IMR-90 (cell line): ENCODE results near the gene SLC15A1. TPM values are rescaled to one million over a fixed set of nuclear protein-coding genes. Genes with fewer than 3 reads are reported as not detected.

Experiments used
- ATAC-seq: fragments of 200-7000 bp; cut with Tn5 transposase; 2 replicates; pipeline ENCODE4 v1.9.1; 2020; ENCODE audit warnings: low read depth, mild to moderate bottlenecking, moderate library complexity
- BruUV-seq: library from RNA; stranded (reverse); fragments of 400-500 nt; replicated peaks from 2 replicates; lab custom pipeline; 2021; lab: Mats Ljungman, UMichigan
- CTCF ChIA-PET: fragments of 300-600 bp; formaldehyde crosslinking; extraction: SDS; loops from one replicate; lab custom pipeline; 2021; ENCODE audit warnings: antibody characterized with exemption; lab: Yijun Ruan, JAX
- POLR2A ChIA-PET: fragments of 300-600 bp; sonication (Branson Sonifier 250); formaldehyde crosslinking; loops from one replicate; lab custom pipeline; 2022; ENCODE audit warnings: antibody characterized with exemption; ENCODE audit not compliant: unreplicated experiment; lab: Charles Lee
- DNase-seq: peaks from one replicate; pipeline ENCODE4 v3.0.0; 2013
- H2AFZ ChIP-seq: replicated peaks from 2 replicates; pipeline ENCODE3; 2013; ENCODE audit warnings: low read length, mild to moderate bottlenecking; ENCODE audit not compliant: poor library complexity
- H2AK5ac ChIP-seq: 2 replicates; pipeline ENCODE4 v1.6.1; 2013; ENCODE audit warnings: low read depth, low read length, inconsistent platforms
- H2AK9ac ChIP-seq: replicated peaks from 2 replicates; pipeline ENCODE3; 2013; ENCODE audit warnings: mild to moderate bottlenecking, low read depth, low read length, moderate library complexity; ENCODE audit not compliant: poor library complexity
- H2BK120ac ChIP-seq: 2 replicates; pipeline ENCODE4 v1.6.1; 2013; ENCODE audit warnings: low read depth, low read length, inconsistent platforms
- H2BK15ac ChIP-seq: 3 replicates; pipeline ENCODE4 v1.6.1; 2013; ENCODE audit warnings: low read depth, low read length, inconsistent platforms
- H2BK20ac ChIP-seq: 2 replicates; pipeline ENCODE4 v1.6.1; 2013; ENCODE audit warnings: low read depth, mild to moderate bottlenecking, inconsistent platforms, low read length, moderate library complexity
- H2BK5ac ChIP-seq: 2 replicates; pipeline ENCODE4 v1.6.1; 2013; ENCODE audit warnings: mild to moderate bottlenecking, low read depth, low read length, inconsistent platforms; ENCODE audit not compliant: poor library complexity, severe bottlenecking
- H3K14ac ChIP-seq: replicated peaks from 2 replicates; pipeline ENCODE4 v1.6.1; 2013; ENCODE audit warnings: low read depth, low read length, inconsistent platforms
- H3K18ac ChIP-seq: 2 replicates; pipeline ENCODE4 v1.6.1; 2013; ENCODE audit warnings: low read depth, low read length, control low read depth
- H3K23ac ChIP-seq: 2 replicates; pipeline ENCODE4 v1.6.1; 2013; ENCODE audit warnings: low read depth, low read length, inconsistent platforms
- H3K27ac ChIP-seq: 2 replicates; pipeline ENCODE4 v1.5.1; 2013; ENCODE audit warnings: mild to moderate bottlenecking, control low read depth, low read length; ENCODE audit not compliant: insufficient read depth
- H3K27me3 ChIP-seq: 2 replicates; pipeline ENCODE4 v1.6.1; 2013; ENCODE audit warnings: low read length; ENCODE audit not compliant: control insufficient read depth, insufficient read depth
- H3K36me3 ChIP-seq: 2 replicates; pipeline ENCODE4 v1.6.1; 2013; ENCODE audit warnings: low read length, mixed read lengths; ENCODE audit not compliant: control insufficient read depth, insufficient read depth
- H3K4ac ChIP-seq: 2 replicates; pipeline ENCODE4 v1.6.1; 2013; ENCODE audit warnings: low read depth, low read length, inconsistent platforms
- H3K4me1 ChIP-seq: 2 replicates; pipeline ENCODE4 v1.6.1; 2013; ENCODE audit warnings: low read length, mixed read lengths; ENCODE audit not compliant: control insufficient read depth, insufficient read depth
- H3K4me2 ChIP-seq: 2 replicates; pipeline ENCODE4 v1.6.1; 2013; ENCODE audit warnings: low read depth, mild to moderate bottlenecking, control low read depth, low read length, moderate library complexity
- H3K4me3 ChIP-seq: 2 replicates; pipeline ENCODE4 v1.5.1; 2013; ENCODE audit warnings: low read depth, mild to moderate bottlenecking, control low read depth, low read length, moderate library complexity; ENCODE audit not compliant: insufficient read depth
- H3K56ac ChIP-seq: 2 replicates; pipeline ENCODE4 v1.6.1; 2013; ENCODE audit warnings: low read length, inconsistent platforms; ENCODE audit not compliant: insufficient read depth; ENCODE audit errors: extremely low read depth
- H3K79me1 ChIP-seq, 2 experiments: 2 replicates each; pipeline ENCODE4 v1.6.1; 2013; ENCODE audit warnings: low read length in 2 of 2, inconsistent platforms in 1 of 2, low read depth in 1 of 2
- H3K9ac ChIP-seq: 2 replicates; pipeline ENCODE4 v1.6.1; 2013; ENCODE audit warnings: low read depth, low read length, control low read depth
- H3K9me1 ChIP-seq: 2 replicates; pipeline ENCODE4 v1.6.1; 2013; ENCODE audit warnings: low read length, inconsistent platforms; ENCODE audit not compliant: insufficient read depth
- H3K9me3 ChIP-seq: 2 replicates; pipeline ENCODE4 v1.6.1; 2013; ENCODE audit warnings: low read length; ENCODE audit not compliant: control insufficient read depth, insufficient read depth
- H4K20me1 ChIP-seq: 2 replicates; pipeline ENCODE4 v1.6.1; 2013; ENCODE audit warnings: low read length, inconsistent platforms; ENCODE audit not compliant: insufficient read depth
- H4K5ac ChIP-seq: 2 replicates; pipeline ENCODE4 v1.6.1; 2013; ENCODE audit warnings: mild to moderate bottlenecking, low read depth, low read length, control low read depth
- H4K8ac ChIP-seq, 2 experiments: 2 replicates each; pipeline ENCODE4 v1.6.1; 2013; ENCODE audit warnings: low read depth in 2 of 2, low read length in 2 of 2, control low read depth in 1 of 2, inconsistent platforms in 1 of 2
- H4K91ac ChIP-seq: 2 replicates; pipeline ENCODE4 v1.6.1; 2013; ENCODE audit warnings: low read depth, low read length, inconsistent platforms; ENCODE audit not compliant: insufficient read depth
- BHLHE40 ChIP-seq: fragments of 150-350 bp; IDR thresholded peaks from 2 replicates; pipeline ENCODE4 v1.6.1; 2016; ENCODE audit warnings: mild to moderate bottlenecking, low read depth, low read length
- CEBPB ChIP-seq: IDR thresholded peaks from 2 replicates; pipeline ENCODE4 v1.6.1; 2012; ENCODE audit warnings: low read depth, low read length, improper control_type of control experiment
- CHD1 ChIP-seq: IDR thresholded peaks from 2 replicates; pipeline ENCODE4 v1.6.1; 2012; ENCODE audit warnings: low read depth, low read length, improper control_type of control experiment
- MAFK ChIP-seq: IDR thresholded peaks from 2 replicates; pipeline ENCODE4 v1.6.1; 2012; ENCODE audit warnings: low read depth, low read length, improper control_type of control experiment
- MAZ ChIP-seq: IDR thresholded peaks from 2 replicates; pipeline ENCODE4 v1.6.1; 2012; ENCODE audit warnings: low read depth, mild to moderate bottlenecking, low read length, improper control_type of control experiment, moderate library complexity, borderline replicate concordance
- MXI1 ChIP-seq: IDR thresholded peaks from 2 replicates; pipeline ENCODE4 v1.6.1; 2012; ENCODE audit warnings: low read depth, mild to moderate bottlenecking, low read length, moderate library complexity, borderline replicate concordance
- NFE2L2 ChIP-seq: fragments of 150-350 bp; IDR thresholded peaks from 2 replicates; pipeline ENCODE4 v1.6.1; 2016; ENCODE audit warnings: low read depth, mild to moderate bottlenecking, low read length
- POLR2A ChIP-seq: IDR thresholded peaks from 2 replicates; pipeline ENCODE4 v1.6.1; 2012; ENCODE audit warnings: mild to moderate bottlenecking, low read depth, low read length
- RAD21 ChIP-seq: IDR thresholded peaks from 2 replicates; pipeline ENCODE4 v1.6.1; 2012; ENCODE audit warnings: low read length, improper control_type of control experiment
- RCOR1 ChIP-seq: IDR thresholded peaks from 2 replicates; pipeline ENCODE4 v1.6.1; 2012; ENCODE audit warnings: mild to moderate bottlenecking, low read length, improper control_type of control experiment; ENCODE audit not compliant: insufficient replicate concordance
- RFX5 ChIP-seq: IDR thresholded peaks from 2 replicates; pipeline ENCODE4 v1.8.0; 2012; ENCODE audit warnings: low read depth, mild to moderate bottlenecking, low read length, moderate library complexity
- SMC3 ChIP-seq: fragments of 150-350 bp; IDR thresholded peaks from 2 replicates; pipeline ENCODE4 v1.6.1; 2016; ENCODE audit warnings: low read depth, mild to moderate bottlenecking, antibody characterized with exemption, low read length, moderate library complexity
- WGBS, 2 experiments: methylation state at CpG; one replicate each; pipeline versions ENCODE4 v1.1.5 to v1.1.7; 2013; ENCODE audit warnings: missing lambda C conversion rate in 2 of 2; ENCODE audit not compliant: insufficient read length in 1 of 2; ENCODE audit errors: extremely low coverage in 2 of 2; 5-methylcytosine and 5-hydroxymethylcytosine counted together
- dilution Hi-C: fragments of 300-500 bp; cut with HindIII; formaldehyde crosslinking; loops from one replicate; pipeline ENCODE4 v1.14.3; 2018; ENCODE audit warnings: low sequenced_read_pairs; ENCODE audit not compliant: unreplicated experiment
- in situ Hi-C: fragments of 300-500 bp; cut with MboI; formaldehyde crosslinking; loops from 3 replicates; pipeline ENCODE4 v1.14.3; 2019; ENCODE audit warnings: low sequenced_read_pairs, inconsistent platforms, mixed read lengths
- intact Hi-C: fragments of 100-400 bp; cut with micrococcal nuclease; formaldehyde crosslinking; loops from 2 replicates; pipeline ENCODE4 v1.10.0; 2022
- polyA plus RNA-seq, 3 experiments: library from polyadenylated mRNA; depleted of rRNA; stranded (reverse); fragments of >200 nt; gene quantifications; 2 replicates each; pipeline ENCODE4 v1.2.3, GENCODE V29; 2012; ENCODE audit warnings: low replicate concordance in 1 of 3
- total RNA-seq: library from RNA; depleted of rRNA; stranded (reverse); fragments of >200 nt; gene quantifications from 2 replicates; pipeline ENCODE4 v1.2.3, GENCODE V29; 2012
- TF ChIP-seq, protein P1 (sequence below): fragments of 150-350 bp; IDR thresholded peaks from 2 replicates; pipeline ENCODE4 v1.6.1; 2017; ENCODE audit warnings: mild to moderate bottlenecking, antibody characterized with exemption, low read length, low read depth
- TF ChIP-seq, protein P2 (sequence below): fragments of 150-350 bp; IDR thresholded peaks from 2 replicates; pipeline ENCODE4 v1.6.1; 2016; ENCODE audit warnings: low read depth, mild to moderate bottlenecking, low read length, moderate library complexity, borderline replicate concordance
- TF ChIP-seq, protein P3 (sequence below): conservative IDR thresholded peaks from 2 replicates; pipeline ENCODE4 v1.5.1; 2012; ENCODE audit warnings: mild to moderate bottlenecking, low read depth, low read length, improper control_type of control experiment

SLC15A1 gene
- total and polyA plus RNA-seq, 2 of the 4 experiments (the other 2 are of a cell fraction), result not detected

DNA sequence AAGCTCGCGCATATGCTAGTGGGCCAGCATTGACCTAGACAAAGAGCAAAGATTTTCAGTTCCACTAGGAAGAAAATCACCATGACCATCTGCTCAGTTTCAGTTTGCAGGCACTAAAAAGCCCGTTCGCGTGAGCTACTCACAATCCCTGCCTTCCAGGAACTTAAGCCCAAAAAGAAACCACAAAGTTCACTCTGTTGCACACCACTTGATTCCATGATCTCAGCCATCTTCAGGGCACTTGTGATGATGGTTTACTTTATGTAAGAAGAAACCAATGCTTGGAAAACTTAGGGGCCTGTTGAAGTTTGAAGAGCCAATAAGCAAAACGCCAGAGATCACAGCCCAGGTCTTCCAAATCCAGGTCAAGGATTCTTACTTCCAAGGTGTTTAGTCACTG lies 45.0 kb upstream of the SLC15A1 start:
- dilution Hi-C loops, result no loop called here
- Histone ChIP-seq H3K36me3 (no peaks in the 10 kb centered on the region), H3K9me1 (peaks cover 11% of the 10 kb centered on the region; the same call in 1 of the 2 replicates), H4K5ac (no peak overlapping the region), H3K4ac (no peak overlapping the region), H3K27ac (no peak overlapping the region), H2BK120ac (no peak overlapping the region), H3K23ac (no peak overlapping the region), H2BK20ac (no peak overlapping the region), H3K9me3 (no peaks in the 10 kb centered on the region), H4K20me1 (no peaks in the 10 kb centered on the region), H3K56ac (no peak overlapping the region), H4K91ac (no peak overlapping the region), H2AFZ (no peak overlapping the region), H3K4me1 (no peaks in the 10 kb centered on the region), H4K8ac (no peak overlapping the region), H3K18ac (no peak overlapping the region), H2BK5ac (no peak overlapping the region), H3K27me3 (no peaks in the 10 kb centered on the region), H3K9ac (no peak overlapping the region), H3K4me2 (no peak overlapping the region), H3K79me1 (no peaks in the 10 kb centered on the region), H3K14ac (no peak overlapping the region), H2AK5ac (no peak overlapping the region), H2BK15ac (no peak overlapping the region), H2AK9ac (no peak overlapping the region), H3K4me3 (no peak overlapping the region)
- TF ChIP-seq RAD21 (no peak), RCOR1 (no peak), CHD1 (no peak), MAFK (no peak), SMC3 (no peak), BHLHE40 (no peak), RFX5 (no peak), CEBPB (no peak), MXI1 (no peak), POLR2A (no peak), MAZ (no peak), NFE2L2 (no peak)
- TF ChIP-seq, protein P1, sequence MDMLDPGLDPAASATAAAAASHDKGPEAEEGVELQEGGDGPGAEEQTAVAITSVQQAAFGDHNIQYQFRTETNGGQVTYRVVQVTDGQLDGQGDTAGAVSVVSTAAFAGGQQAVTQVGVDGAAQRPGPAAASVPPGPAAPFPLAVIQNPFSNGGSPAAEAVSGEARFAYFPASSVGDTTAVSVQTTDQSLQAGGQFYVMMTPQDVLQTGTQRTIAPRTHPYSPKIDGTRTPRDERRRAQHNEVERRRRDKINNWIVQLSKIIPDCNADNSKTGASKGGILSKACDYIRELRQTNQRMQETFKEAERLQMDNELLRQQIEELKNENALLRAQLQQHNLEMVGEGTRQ, result no peak
- TF ChIP-seq, protein P2, sequence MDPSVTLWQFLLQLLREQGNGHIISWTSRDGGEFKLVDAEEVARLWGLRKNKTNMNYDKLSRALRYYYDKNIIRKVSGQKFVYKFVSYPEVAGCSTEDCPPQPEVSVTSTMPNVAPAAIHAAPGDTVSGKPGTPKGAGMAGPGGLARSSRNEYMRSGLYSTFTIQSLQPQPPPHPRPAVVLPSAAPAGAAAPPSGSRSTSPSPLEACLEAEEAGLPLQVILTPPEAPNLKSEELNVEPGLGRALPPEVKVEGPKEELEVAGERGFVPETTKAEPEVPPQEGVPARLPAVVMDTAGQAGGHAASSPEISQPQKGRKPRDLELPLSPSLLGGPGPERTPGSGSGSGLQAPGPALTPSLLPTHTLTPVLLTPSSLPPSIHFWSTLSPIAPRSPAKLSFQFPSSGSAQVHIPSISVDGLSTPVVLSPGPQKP, result no peak
- TF ChIP-seq, protein P3, sequence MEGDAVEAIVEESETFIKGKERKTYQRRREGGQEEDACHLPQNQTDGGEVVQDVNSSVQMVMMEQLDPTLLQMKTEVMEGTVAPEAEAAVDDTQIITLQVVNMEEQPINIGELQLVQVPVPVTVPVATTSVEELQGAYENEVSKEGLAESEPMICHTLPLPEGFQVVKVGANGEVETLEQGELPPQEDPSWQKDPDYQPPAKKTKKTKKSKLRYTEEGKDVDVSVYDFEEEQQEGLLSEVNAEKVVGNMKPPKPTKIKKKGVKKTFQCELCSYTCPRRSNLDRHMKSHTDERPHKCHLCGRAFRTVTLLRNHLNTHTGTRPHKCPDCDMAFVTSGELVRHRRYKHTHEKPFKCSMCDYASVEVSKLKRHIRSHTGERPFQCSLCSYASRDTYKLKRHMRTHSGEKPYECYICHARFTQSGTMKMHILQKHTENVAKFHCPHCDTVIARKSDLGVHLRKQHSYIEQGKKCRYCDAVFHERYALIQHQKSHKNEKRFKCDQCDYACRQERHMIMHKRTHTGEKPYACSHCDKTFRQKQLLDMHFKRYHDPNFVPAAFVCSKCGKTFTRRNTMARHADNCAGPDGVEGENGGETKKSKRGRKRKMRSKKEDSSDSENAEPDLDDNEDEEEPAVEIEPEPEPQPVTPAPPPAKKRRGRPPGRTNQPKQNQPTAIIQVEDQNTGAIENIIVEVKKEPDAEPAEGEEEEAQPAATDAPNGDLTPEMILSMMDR, result no peak
- no peak for DNase-seq
- BruUV-seq, result no TSS peak
- CTCF ChIA-PET, result no interaction called here
- intact Hi-C loops, result no loop called here
- ATAC-seq, result no peak
- POLR2A ChIA-PET, result no interaction called here
- 90% methylated on average over 2 of the region's 6 CpGs; no CpG with 5 or more reads in 1 of the 2 experiments for WGBS, 2 experiments
- in situ Hi-C loops, result no loop called here
